NCI-H2196 treated with DMSO at 0.1 percent for 48 hours (cell line): ENCODE data around the gene INTS1.

Experiments
- DNase-seq: peaks from one replicate; lab custom pipeline; 2025; ENCODE audit not compliant: unreplicated experiment; lab: John Stamatoyannopoulos, UW

Gene INTS1

GRCh38 chr7:1508277-1508758 lies 4.1 kb upstream of the INTS1 start:
- no peak for DNase-seq

- DNase-seq = no peak
Measured at GRCh38 chr7:1505731-1506550, 1.8 kb upstream of the INTS1 start.

GRCh38 chr7:1503390-1503789 lies 799 bp downstream of the INTS1 start:
- DNase-seq = no peak

GRCh38 chr7:1502845-1503244 lies 1.3 kb downstream of the INTS1 start:
- DNase-seq = no peak

DNA sequence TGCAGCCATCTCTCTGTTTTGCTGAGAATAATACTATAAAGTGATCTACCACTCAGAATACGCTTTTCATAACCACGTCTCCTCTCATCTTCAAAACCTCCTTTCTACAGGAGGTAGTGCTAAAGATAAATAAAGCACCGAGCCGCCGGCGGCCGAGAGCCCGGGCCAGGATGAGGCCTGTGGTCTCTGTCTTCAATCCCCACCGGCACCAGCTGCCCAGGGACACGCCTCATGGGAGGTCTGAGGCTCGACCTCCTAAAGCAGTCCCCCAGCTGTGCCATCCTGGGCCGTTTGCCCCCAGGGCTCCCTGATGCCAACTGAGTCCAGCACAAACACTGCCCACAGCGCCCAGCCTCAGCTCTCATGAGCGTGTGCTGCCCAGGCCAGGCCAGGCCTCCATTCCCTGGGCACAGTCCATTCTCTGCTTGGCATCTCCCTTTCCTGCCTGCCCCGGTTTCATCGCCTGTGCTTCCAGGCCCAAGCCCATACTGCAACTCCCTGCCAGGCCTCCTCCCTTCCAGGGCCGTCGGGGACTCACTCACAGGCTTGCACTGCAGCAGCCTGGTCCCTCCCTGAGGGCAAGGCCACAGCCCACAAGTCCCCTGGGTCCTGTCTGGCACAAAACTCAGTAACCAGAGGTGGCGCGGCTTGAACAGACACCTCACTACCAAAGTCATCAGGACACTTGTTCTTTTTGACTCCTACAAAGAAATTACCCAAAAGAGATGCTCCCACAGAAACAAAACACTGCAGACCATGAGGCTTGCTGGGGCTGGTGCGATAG lies 2.5 kb downstream of the INTS1 start:
- DNase-seq = no peak

DNA sequence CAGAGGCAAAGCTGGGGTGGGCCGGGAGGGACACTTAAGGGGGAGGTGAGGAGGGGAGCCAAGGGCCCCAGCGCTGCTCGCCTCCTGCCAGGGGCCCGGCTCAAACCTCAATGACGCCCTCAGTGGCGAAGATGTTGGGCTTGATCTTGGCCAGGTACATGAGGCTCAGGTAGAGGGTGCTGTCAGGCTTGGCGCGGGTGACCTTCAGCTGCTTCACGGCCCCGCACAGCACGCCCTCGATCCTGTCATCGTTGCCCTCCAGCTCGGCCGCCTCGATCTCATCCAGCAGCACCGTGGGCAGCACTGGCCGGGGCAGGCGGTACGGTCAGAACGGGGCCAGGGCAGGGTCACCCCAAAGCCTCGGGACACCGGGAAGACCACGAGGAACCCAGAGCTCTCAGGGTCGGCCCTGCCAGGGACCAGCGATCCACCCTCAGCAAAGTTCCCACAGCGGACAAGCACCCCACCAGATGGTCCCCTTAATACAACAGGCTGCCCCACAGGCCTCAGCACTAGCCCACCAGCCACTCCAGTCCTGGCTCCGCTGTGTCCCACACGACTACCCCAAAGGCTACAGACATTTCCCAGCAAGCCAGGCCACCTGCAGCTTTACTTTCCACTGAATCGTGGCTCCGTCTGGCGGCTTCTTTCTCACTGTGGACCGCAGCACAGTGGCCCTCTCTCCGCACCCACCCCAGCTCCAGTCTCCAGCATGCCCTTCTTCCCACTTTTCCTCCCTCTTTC lies 4.0 kb downstream of the INTS1 start:
- DNase-seq = no peak

- DNase-seq = no peak
Measured at GRCh38 chr7:1499367-1500029, 4.7 kb downstream of the INTS1 start.

DNA sequence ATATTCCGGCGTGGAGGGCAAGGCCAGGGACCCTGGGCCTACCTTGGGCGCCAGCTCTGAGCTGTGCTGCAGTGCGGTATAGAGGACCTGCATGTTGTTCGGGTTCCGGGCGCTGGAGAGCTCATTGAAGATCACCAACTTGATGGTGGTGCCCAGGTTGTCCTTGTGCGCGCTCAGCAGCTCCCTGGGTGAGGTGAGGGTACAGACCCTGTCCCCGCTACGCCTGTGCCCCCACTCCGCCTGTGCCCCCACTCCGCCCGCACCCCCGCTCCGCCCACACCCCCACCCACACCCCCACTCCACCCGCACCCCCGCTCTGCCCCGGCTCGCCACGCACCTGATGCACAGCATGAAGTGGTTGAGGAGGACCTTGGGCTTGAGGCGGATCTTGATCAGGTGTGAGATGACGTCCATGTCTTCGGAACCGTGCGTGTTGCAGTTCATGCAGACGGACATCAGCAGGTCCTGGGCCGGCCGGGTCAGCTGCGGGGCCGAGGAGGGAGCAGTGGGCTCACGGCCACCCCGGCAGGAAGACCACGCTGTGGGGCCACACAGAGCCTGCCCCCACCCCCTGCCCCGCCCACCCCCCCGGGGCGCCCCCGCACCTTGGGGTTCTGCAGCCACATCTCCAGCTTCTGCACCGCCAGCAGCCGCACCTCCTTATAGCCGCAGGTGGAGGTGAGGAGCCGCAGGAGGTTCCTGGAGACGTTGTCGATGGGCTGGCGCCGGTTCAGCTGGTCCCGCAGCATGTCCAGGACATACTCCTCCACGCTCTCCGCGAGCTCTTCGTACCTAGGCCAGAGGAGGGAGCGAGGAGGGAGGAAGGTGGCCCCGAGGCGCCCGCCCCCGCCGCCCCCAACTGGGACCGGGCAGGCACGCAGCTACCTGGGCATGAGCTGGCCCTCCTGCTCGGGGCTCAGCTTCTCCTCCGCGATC lies 5.6 kb downstream of the INTS1 start:
- no peak for DNase-seq

DNA sequence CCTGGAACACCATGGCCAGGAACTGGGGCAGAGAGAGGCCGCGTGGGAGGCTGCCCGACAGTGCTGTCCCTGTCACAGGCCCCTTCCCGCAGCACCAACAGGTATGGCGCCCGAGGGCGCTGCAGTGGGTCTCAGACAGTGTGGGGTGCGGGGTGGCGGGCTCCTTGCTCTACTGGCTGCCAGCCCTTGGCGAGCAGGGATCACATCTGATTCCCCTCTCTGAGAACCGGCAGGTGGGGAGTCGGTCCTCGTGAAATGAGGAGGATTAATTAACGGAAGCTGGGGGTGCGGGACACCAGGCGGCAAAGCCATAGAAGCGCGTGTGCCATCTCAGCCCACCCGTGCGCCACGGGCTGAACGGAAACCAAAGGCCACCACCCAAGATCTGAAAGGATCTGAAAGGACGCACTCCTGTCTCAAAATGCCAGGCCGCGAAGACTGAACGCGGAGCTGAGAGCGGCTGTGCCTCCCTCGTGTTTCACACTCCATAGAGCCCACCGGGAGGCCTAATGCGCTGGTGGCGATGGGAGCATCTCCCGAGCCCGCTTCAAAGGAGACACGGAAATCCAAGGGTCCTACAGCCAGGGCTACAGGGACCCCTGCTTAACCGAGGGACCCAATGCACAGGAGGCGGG lies 6.8 kb downstream of the INTS1 start:
- DNase-seq = no peak

DNA sequence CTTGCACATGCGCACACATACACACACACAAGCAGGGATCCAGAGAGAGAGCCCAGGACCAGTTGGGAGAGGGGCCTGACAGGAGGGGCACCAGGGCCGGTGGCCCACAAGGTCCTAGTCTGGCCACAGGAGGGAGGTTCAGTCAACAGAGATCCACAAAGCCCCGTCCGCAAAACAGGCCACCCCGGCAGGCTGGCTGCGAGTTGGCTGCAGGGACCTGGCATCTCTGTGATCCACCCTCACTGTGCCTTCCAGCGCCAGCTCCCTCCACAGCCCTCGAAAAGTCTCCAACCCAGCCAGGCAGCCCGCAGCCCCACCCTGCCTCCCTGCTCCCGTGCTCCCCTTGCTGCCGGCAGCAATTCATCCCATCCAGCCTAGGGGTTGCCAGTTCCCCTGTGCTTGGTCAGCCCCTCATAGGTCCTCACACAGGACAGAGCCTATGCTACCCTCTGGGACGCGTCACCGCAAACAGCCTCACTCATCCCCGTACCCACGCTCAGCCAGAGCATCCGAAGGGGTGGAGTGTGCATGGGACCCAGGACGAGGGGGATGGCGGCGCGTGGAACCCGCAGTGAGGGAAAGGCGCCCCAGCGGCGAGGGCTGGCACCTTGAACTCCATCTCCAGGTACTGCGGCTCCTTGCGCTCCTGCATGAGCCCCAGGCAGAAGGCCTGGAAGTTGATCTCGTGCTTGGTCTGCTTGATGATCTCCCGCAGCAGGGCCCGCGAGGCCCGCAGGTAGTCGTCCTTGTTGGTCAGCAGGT lies 7.5 kb downstream of the INTS1 start:
- no peak for DNase-seq

DNA sequence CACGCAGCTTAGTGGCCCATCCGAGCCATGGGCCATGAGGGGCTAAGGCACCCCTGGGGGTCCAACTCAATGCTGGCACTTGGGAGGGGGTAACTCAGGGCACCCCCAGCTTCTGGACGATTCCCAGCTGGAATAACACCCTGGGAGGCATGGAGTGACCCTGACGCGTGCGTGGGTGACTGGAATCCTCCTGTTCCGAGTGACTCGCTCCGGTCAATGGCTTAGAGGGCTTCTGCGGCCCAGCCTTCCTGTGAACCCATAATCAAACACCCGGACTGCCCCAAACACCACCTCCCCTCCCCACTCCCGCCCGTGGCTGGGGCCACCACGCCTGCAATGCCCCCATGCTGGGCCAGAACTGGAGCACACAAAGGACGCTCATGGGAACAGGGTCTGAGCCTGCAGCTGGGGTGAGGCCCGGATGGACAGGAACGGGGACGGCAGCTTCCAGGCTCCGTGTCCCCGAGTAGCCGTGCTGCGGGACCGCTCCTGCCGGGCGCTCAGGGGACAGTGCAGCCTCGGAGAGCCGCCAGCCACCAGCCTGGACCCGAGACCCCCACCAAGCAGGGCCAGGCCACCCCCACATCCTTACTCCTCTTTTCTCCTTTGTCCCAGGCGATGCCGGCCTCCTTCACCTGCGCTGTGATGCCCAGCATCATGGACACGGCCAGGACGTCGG lies 8.5 kb downstream of the INTS1 start:
- DNase-seq = no peak

DNA sequence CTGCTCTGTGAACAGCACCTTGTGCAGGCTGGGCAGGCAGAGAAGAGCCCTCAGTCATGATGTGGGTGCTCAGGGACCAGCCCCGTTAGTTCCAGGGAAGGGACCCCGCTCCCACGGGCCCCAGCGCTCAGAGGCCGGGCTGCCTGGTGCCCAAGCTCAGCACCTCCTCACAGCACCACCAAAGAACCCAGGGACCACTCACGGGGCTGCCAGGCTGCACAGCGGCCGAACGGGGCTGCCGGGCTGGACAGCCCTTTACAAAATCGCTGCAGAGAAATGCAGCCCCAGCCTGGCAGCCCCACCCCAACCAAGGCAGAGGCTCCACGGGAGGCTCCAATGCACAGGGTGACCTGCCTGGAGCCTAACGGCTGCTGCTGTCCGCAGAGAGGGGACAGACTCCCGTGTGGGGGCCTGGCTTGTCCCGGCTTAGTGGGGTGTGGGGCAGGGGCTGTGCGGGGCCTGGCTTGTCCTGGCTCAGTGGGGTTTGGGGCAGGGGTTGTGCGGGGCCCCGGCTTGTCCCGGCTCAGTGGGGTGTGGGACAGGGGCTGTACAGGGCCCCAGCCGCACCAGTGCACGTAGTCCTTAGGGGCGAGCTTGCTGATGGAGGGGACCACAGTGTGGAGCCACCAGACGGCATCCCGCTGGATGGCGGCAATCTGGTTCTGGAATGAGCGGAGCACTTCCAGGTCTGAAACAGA lies 9.2 kb downstream of the INTS1 start:
- DNase-seq = no peak

GRCh38 chr7:1494447-1494846 lies 9.7 kb downstream of the INTS1 start:
- DNase-seq = no peak

- no peak for DNase-seq
Measured at GRCh38 chr7:1493571-1493970, 10.6 kb downstream of the INTS1 start.

DNA sequence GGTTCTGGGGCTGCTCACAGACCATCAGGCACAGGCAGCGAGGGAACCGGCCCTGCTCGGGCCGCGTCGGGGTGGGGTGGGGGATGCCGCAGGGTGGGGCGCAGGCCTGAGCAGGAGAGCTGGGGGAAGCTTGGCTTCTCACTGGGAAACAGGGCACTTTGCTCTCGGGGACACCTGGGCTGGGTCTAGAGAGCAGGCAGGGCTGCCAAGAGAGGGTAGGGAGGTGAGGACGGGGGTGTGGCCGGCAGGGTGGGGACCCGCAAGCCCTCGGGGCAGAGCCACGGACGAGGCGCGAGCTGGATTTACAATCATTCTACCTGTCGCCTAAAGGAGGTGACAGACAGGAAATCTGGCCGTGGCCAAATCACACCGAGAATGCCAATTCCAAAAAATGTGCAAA lies 11.1 kb downstream of the INTS1 start:
- DNase-seq = no peak

GRCh38 chr7:1492640-1493039 lies 11.5 kb downstream of the INTS1 start:
- DNase-seq = no peak

DNA sequence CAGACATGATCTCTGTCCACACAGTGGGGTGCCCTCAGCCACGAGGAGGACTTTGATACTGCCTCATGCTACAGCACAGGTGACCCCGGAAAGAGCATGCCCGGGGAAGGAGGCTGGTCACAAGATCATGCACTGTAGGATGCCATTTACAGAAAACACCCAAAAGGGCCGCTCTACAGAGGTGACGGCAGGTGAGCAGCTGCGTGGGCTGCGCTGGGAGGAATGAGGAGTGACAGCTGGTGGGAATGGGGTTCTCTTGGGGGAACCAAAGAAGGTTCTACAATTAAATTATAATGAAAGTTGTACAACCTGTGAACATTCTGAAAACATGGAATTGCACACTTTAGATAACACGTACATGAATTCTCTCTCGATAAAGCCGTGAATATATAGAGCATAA lies 12.0 kb downstream of the INTS1 start:
- no peak for DNase-seq

DNA sequence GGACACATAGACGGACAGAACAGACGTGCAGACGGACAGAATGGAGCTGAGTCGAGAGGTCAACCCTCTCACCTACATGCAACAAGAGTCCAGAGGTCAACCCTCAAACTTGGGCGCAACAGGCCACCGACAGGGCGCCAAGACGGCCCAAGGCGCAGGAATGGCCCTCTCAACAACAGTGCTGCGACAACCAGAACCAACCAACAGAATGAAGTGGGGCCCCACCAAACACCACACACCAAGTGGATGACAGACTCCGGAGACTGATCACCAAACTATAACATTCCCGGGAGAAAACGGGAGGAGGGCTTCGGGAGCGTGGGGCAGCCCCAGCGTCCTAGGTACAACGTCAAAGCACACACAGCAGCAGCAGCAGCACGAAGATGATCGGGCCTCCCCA lies 13.4 kb downstream of the INTS1 start:
- DNase-seq = no peak
